ENCODE measurements around the gene PLCH2.
"Not testable (repeated sequence)": the region's sequence is repeated elsewhere in the genome, so short reads cannot be mapped to it uniquely, and the experiment has no call there.

Gene PLCH2

DNA sequence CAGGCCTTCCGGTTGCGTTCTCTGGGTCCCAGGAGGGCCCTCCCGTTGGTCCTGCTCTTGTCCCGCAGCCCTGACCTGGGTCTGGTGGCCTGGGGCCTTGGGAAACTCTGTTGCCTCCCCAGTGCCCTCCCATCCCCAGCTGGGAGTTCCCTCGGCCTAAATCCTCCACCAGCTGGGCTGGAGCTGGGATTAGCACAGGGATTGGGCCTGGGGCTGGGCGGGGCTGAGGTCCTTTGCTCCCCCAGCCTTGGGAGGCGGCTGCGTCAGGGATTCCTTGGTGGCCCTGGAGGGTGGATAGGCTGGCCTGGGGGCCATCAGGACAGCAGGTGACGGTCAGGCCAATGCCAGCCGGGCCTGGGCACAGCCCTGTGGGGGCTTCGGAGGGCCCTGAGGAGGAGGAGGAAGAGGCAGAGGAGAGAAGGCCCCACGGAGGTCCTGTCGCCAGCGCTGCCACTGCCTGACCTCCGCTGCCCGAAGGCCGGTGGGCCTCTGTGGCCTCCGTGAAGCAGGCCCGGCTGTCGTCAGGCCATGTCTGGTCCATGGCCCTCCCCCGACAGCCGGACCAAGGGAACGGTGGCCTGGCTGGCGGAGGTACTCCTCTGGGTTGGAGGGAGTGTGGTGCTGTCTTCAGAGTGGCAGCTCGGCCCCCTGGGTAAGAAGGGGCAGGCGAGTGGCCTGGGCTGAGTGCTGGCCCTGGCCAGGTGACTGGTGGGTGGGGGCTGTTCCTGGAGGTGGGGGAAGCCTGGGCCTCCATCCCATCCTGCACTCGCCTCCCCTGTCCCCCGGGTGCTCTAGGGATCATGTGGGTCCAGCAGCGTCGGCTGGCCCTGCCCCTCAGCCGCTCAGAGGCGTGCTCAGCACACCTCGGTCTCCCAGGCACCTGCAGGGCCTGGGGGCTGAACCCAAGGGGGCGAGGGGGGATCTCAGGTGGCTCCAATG, at the start of gene PLCH2:
PLCH2 (plus strand) TSS at position 229 of the 939 bp plus-strand sequence; CDS start at position 529, 300 bp downstream.
- DNase-seq (ENCODE audit: low read depth in 2 of 2) = no peak

DNA sequence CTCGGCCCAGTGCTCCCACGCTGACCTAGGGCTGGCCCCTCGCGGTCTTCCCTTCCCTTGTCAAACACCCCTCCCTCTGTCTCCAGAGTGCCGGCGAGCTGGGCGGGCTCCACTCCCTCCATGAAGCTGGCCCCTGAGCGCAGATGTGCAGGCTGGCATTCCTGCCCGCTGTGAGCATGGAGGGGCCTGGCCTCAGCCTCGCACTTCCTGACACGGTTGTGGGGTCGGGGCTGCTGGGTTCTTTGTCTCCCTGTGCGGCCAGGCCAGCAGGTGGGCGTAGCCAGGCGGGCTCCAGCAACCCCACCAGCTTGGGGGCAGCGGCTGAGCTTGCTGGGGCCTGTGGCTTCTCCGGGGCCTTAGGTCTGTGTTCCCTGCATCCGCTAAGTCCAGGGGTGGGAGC, 49.5 kb upstream of the PLCH2 start:
- no peak for DNase-seq (ENCODE audit: low read depth in 2 of 2)

DNA sequence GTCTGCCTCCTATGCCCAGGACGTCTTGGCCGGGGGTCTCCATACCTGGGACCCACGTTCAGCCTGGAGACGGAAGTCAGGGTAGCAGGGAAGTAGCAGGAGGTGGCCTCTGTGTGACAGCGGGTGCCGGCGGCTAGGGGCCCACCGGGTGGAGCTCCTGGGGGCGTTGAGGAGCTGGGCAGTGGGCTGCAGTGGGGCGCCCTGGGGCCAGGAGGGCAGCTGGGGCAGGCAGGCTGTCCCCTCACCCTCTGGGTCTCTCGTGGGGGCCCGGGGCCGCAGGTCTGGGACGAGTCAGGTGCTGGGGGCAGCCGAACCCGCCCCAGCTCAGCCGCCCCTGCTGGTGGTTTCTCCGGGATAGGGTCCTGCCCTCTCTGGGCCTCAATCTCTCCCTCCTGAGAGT, 49.0 kb upstream of the PLCH2 start:
- DNase-seq (ENCODE audit: low read depth in 2 of 2) = no peak

- DNase-seq (ENCODE audit: low read depth in 2 of 2) = no peak
Observed at GRCh38 chr1:2427976-2428375, 48.1 kb upstream of the PLCH2 start.

- no peak for DNase-seq (ENCODE audit: low read depth in 2 of 2)
Observed at GRCh38 chr1:2428490-2428889, 47.6 kb upstream of the PLCH2 start.

GRCh38 chr1:2429780-2430591, 46.1 kb upstream of the PLCH2 start:
- DNase-seq (ENCODE audit: low read depth in 2 of 2) = no peak

DNA sequence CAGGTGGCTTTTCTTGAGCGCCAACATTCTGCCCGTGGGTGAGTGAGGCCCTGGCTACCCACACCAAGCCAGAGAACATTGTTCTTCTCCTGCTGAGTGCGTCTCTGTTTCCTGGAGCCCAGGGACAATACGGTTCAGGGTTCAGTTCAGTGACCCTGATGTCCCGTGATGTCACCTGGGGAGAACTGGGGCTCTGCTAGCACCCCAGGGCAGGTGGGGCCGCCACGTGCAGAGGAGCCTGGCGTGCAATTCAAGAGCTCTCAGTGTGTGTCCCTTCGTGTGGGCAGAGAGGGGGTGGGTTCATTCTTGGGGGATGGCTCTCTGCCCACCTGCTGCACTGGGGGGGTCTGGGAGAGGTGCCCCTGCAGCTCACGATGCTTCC, 45.5 kb upstream of the PLCH2 start:
- DNase-seq (ENCODE audit: low read depth in 2 of 2) = no peak

DNA sequence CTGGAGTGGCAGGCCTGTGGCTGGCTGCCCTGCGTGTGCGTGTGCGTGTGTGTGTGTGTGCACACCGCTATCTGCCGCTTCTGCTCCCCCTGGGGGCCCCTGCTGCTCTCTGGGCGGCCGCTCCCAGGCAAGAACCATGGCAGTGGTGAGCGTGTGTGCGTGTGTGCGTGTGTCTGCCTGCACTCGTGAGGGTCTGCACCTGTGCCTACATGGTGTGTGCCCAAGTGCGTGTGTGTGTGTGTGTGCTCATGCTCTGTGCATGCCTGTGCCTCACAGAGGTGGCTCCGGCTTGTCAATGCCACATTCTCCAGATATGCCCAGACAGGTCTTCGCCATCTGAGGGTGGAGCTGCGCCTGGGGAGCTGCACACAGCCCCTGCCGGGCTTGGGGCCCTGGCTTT, 45.0 kb upstream of the PLCH2 start:
- no peak for DNase-seq (ENCODE audit: low read depth in 2 of 2)

- DNase-seq (ENCODE audit: low read depth in 2 of 2) = no peak
Observed at GRCh38 chr1:2431518-2431917, 44.6 kb upstream of the PLCH2 start.

- no peak for DNase-seq (ENCODE audit: low read depth in 2 of 2)
Observed at GRCh38 chr1:2432441-2432844, 43.6 kb upstream of the PLCH2 start.

DNA sequence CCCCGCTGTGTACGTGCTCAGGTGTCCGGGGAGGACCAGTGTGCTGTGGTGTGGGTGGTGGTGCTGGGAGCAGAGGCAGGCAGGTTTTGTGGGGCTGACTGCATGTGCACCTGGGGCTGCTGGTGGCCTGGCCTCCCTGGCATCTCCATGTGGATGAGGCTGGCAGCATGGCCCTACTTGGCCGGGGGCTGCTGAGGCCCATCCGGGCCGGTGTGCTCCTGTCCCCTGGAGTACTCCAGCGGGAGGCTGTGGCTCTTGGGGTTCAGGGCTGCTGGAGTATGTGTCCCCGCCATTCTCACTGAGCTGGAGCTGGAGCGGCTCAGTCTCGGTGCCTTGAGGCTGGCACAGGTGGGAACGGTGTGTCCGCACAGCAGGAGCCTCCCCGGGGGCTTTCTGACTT, 42.9 kb upstream of the PLCH2 start:
- DNase-seq (ENCODE audit: low read depth in 2 of 2) = no peak

GRCh38 chr1:2433936-2434655, 42.0 kb upstream of the PLCH2 start:
- no peak for DNase-seq (ENCODE audit: low read depth in 2 of 2)

GRCh38 chr1:2435091-2435490, 41.0 kb upstream of the PLCH2 start:
- no peak for DNase-seq (ENCODE audit: low read depth in 2 of 2)

DNA sequence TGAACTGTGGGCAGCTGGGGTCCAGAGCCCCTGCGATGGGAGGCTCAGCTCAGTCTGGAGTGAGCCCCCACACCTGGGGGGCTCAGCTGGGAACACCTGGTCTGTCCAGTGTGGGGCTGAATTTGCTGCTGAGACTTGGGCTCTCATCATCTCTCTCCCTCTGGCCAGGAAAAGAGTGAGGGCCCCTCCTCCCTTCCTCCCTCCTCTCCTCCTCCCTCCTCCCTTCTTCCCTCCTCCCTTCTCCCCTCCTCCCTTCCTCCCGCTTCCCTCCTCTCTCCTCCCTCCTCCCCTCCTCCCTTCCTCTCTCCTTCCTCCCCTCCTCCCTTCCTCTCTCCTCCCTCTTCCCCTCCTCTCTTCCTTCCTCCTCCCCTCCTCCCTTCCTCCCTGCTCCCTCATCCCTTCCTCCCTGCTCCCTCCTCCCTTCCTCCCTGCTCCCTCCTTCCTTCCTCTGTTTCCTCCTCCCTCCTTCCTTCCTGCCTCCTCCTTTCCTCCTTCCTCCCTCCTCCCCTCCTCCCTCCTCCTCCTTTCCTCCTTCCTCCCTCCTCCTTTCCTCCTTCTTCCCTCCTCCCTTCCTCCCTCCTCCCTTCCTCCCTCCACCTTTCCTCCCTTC, 40.2 kb upstream of the PLCH2 start:
- no peak for DNase-seq (ENCODE audit: low read depth in 2 of 2)

- no peak for DNase-seq (ENCODE audit: low read depth in 2 of 2)
Observed at GRCh38 chr1:2436876-2437275, 39.2 kb upstream of the PLCH2 start.

- DNase-seq (ENCODE audit: low read depth in 2 of 2) = no peak
Observed at GRCh38 chr1:2437617-2438016, 38.5 kb upstream of the PLCH2 start.

DNA sequence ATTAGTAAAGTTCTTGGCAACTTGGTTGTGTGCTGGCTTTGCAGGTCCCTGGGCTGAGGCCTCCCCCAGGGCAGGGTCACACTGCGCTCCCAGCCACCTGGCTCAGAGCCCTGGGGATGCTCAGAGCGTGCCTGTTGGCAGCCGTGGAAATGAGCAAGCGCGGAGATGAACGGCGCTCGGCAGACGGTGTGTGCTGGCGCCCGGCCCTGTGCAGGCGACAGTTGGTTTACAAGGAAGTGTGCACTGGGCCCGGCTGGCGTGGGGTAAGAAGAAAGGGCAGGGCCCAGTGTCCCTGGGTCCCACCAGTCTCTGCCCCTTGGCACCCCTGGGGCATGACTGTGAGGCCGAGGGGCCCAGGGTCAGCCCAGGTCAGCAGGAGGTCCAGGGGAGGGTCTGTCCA, 38.1 kb upstream of the PLCH2 start:
- DNase-seq (ENCODE audit: low read depth in 2 of 2) = no peak

GRCh38 chr1:2438641-2439040, 37.4 kb upstream of the PLCH2 start:
- no peak for DNase-seq (ENCODE audit: low read depth in 2 of 2)

GRCh38 chr1:2439369-2439768, 36.7 kb upstream of the PLCH2 start:
- DNase-seq (ENCODE audit: low read depth in 2 of 2) = no peak

DNA sequence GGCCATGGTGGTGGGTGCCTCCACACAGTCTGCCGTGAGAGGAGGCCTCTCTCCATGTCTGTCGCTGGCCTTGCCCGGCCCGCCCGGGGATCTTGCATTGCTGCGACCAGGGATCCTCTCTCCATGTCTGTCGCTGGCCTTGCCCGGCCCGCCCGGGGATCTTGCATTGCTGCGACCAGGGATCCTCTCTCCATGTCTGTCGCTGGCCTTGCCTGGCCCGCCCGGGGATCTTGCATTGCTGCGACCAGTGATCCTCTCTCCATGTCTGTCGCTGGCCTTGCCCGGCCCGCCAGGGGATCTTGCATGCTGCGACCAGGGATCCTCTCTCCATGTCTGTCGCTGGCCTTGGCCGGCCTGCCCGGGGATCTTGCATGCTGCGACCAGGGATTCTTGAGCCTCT, 35.7 kb upstream of the PLCH2 start:
- DNase-seq (ENCODE audit: low read depth in 2 of 2) = not testable (repeated sequence)

DNA sequence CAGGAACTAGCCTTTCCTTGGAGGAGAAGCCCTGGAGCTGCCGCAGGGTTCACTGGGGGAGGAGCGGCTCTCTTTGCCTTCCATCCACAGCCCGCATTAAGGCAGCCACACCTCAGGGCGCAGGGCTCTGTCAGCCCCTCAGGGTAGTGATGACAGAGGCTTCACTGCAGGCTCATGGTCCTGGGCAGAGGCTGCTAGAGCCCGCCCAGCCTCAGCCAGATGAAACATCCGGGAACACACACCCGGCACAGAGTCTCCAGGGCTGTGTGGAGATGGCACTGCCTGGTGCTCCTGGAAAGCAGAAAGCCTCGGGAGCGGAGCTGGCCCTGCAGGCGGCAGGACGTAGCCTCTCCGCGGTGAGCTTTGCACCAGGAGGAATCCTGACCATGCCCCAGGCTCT, 34.3 kb upstream of the PLCH2 start:
- DNase-seq (ENCODE audit: low read depth in 2 of 2) = no peak

DNA sequence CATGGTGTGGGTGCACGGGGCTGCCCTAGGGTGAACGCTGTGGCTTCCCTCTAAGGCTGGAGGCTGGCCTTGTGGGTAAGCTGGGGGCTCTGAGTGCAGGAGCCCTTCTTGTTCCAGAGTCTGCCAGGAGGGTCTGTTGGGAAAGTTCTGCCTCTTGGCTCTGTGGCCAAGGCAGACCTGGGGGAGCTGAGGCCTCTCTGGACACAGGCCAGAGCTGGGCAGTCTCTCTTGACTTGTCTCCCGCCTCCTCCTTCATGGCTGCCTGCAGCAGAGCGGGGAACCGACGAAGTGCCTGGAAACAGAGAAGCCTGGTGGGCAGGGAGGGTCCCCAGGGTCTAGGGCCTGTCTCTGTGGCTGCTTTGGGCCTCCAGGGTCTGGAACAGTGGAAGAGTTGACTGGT, 33.4 kb upstream of the PLCH2 start:
- no peak for DNase-seq (ENCODE audit: low read depth in 2 of 2)

All from stimulated activated CD8-positive, alpha-beta memory T cell treated with anti-CD3 and anti-CD28 coated beads, Interleukin-7, amount 100 ng/mL, for 4 hours (primary cell).